Liver (tissue), 9 donors: ENCODE results near the gene EIF2AK3. TPM values are rescaled to one million over a fixed set of nuclear protein-coding genes. Genes with fewer than 3 reads are reported as not detected.

Source experiments
- DNase-seq: peaks from one replicate; pipeline ENCODE4 v3.0.0-alpha.2; 2017; ENCODE audit warnings: low spot score
- H3K27ac ChIP-seq, 2 donors: one replicate each; pipeline ENCODE4 v1.7.0; 2013; ENCODE audit warnings: inconsistent platforms in 2 of 2, low read length in 2 of 2, control low read depth in 1 of 2, low read depth in 1 of 2, mild to moderate bottlenecking in 1 of 2
- H3K27me3 ChIP-seq, 4 donors: one replicate each; pipeline versions ENCODE4 v1.6.1 to v1.7.0; 2013; ENCODE audit warnings: low read length in 3 of 4, inconsistent platforms in 1 of 4, mild to moderate bottlenecking in 1 of 4, moderate library complexity in 1 of 4; ENCODE audit not compliant: control insufficient read depth in 4 of 4, insufficient read depth in 4 of 4
- H3K36me3 ChIP-seq, 4 donors: one replicate each; pipeline versions ENCODE4 v1.6.1 to v1.7.0; 2013; ENCODE audit warnings: low read length in 3 of 4, mild to moderate bottlenecking in 3 of 4, low read depth in 1 of 4, moderate library complexity in 1 of 4; ENCODE audit not compliant: control insufficient read depth in 4 of 4, insufficient read depth in 3 of 4
- H3K4me1 ChIP-seq, 4 donors: one replicate each; pipeline versions ENCODE4 v1.6.1 to v1.7.0; 2013; ENCODE audit warnings: low read length in 3 of 4, mild to moderate bottlenecking in 3 of 4, moderate library complexity in 1 of 4; ENCODE audit not compliant: control insufficient read depth in 4 of 4, insufficient read depth in 4 of 4
- H3K4me3 ChIP-seq, 3 donors: one replicate each; pipeline versions ENCODE4 v1.6.1 to v1.7.0; 2013; ENCODE audit warnings: low read length in 3 of 3, control low read depth in 1 of 3, low read depth in 1 of 3, mild to moderate bottlenecking in 1 of 3
- H3K9ac ChIP-seq, 2 donors: one replicate each; pipeline ENCODE4 v1.7.0; 2013; ENCODE audit warnings: low read length in 2 of 2, mild to moderate bottlenecking in 2 of 2, moderate library complexity in 2 of 2, control low read depth in 1 of 2, low read depth in 1 of 2
- H3K9me3 ChIP-seq, 4 donors: one replicate each; pipeline versions ENCODE4 v1.6.1 to v1.7.0; 2013; ENCODE audit warnings: low read length in 3 of 4; ENCODE audit not compliant: control insufficient read depth in 4 of 4
- EGR1 ChIP-seq, 2 donors: IDR thresholded peaks; 2 replicates each; pipeline ENCODE4 v1.6.1; 2016 to 2018; ENCODE audit warnings: antibody characterized with exemption in 2 of 2, low read depth in 2 of 2
- FOXA2 ChIP-seq: IDR thresholded peaks from 2 replicates; pipeline ENCODE4 v1.6.1; 2016; ENCODE audit warnings: antibody characterized with exemption
- GABPA ChIP-seq, 2 donors: IDR thresholded peaks in 1 of 2; conservative IDR thresholded peaks in 1 of 2; 2 replicates each; pipeline ENCODE4 v1.6.1; 2016; ENCODE audit warnings: antibody characterized with exemption in 2 of 2, mild to moderate bottlenecking in 1 of 2, moderate library complexity in 1 of 2
- HNF4A ChIP-seq, 2 donors: conservative IDR thresholded peaks; 2 replicates each; pipeline ENCODE4 v1.6.1; 2016; ENCODE audit warnings: antibody characterized with exemption in 2 of 2, mild to moderate bottlenecking in 2 of 2
- HNF4G ChIP-seq: IDR thresholded peaks from 2 replicates; pipeline ENCODE4 v1.6.1; 2016; ENCODE audit warnings: antibody characterized with exemption
- JUND ChIP-seq, 2 donors: IDR thresholded peaks; 2 replicates each; pipeline ENCODE4 v1.6.1; 2016; ENCODE audit warnings: antibody characterized with exemption in 2 of 2
- NR2F2 ChIP-seq: IDR thresholded peaks from 2 replicates; pipeline ENCODE4 v1.6.1; 2016; ENCODE audit warnings: antibody characterized with exemption
- RAD21 ChIP-seq, 2 donors: IDR thresholded peaks; 2 replicates each; pipeline ENCODE4 v1.6.1; 2016; ENCODE audit warnings: antibody characterized with exemption in 2 of 2, mild to moderate bottlenecking in 2 of 2
- RXRA ChIP-seq, 2 donors: IDR thresholded peaks; 2 replicates each; pipeline ENCODE4 v1.6.1; 2017 to 2018; ENCODE audit warnings: antibody characterized with exemption in 2 of 2, mild to moderate bottlenecking in 1 of 2
- SP1 ChIP-seq: IDR thresholded peaks from 2 replicates; pipeline ENCODE4 v1.6.1; 2018; ENCODE audit warnings: antibody characterized with exemption, mild to moderate bottlenecking
- TAF1 ChIP-seq: conservative IDR thresholded peaks from 2 replicates; pipeline ENCODE4 v1.6.1; 2016; ENCODE audit warnings: antibody characterized with exemption, mild to moderate bottlenecking
- YY1 ChIP-seq: IDR thresholded peaks from 2 replicates; pipeline ENCODE4 v1.6.1; 2016; ENCODE audit warnings: antibody characterized with exemption, mild to moderate bottlenecking
- WGBS: extraction: QIAGEN DNeasy Blood & Tissue Kit; methylation state at CpG from one replicate; pipeline ENCODE4 v1.1.7; 2013; 5-methylcytosine and 5-hydroxymethylcytosine counted together
- polyA plus RNA-seq, 2 donors: library from polyadenylated mRNA; stranded (reverse) in 1 of 2; unstranded in 1 of 2; fragments of 200-250 nt in 1 of 2; fragments of >200 nt in 1 of 2; fragmentation: Nextera tagmentation in 1 of 2; extraction: Ambion mirVana in 1 of 2; gene quantifications; one replicate each; pipeline versions ENCODE4 v1.2.1 to v1.2.3, GENCODE V29; 2013 to 2015
- total RNA-seq, 2 donors: library from RNA; depleted of rRNA; stranded (reverse); fragments of >200 nt; gene quantifications; one replicate each; pipeline ENCODE4 v1.2.3, GENCODE V29; 2014
- TF ChIP-seq, protein P1 (sequence below): fragments of 150-350 bp; IDR thresholded peaks from 2 replicates; pipeline ENCODE4 v1.5.1; 2017; ENCODE audit warnings: improper control_type of control experiment, low read depth, low read length; ENCODE audit not compliant: missing input control
- TF ChIP-seq, protein P2 (sequence below): IDR thresholded peaks from 2 replicates; pipeline ENCODE4 v1.6.1; 2016; ENCODE audit warnings: antibody characterized with exemption
- TF ChIP-seq, protein P3 (sequence below): IDR thresholded peaks from 2 replicates; pipeline ENCODE4 v1.6.1; 2016; ENCODE audit warnings: antibody characterized with exemption
- TF ChIP-seq, protein P4 (sequence below): IDR thresholded peaks from 2 replicates; pipeline ENCODE4 v1.6.1; 2016; ENCODE audit warnings: antibody characterized with exemption
- TF ChIP-seq, protein P5 (sequence below): IDR thresholded peaks from 2 replicates; pipeline ENCODE4 v1.6.1; 2016; ENCODE audit warnings: antibody characterized with exemption, mild to moderate bottlenecking
- donor health status: healthy.
- donor health status: healthy.
- donor health status: healthy.
- donor health status: healthy.
- donor health status: healthy.

The EIF2AK3 gene
- total and polyA plus RNA-seq, 4 donors = 2.9 to 31.5 (median 9.2) TPM

DNA sequence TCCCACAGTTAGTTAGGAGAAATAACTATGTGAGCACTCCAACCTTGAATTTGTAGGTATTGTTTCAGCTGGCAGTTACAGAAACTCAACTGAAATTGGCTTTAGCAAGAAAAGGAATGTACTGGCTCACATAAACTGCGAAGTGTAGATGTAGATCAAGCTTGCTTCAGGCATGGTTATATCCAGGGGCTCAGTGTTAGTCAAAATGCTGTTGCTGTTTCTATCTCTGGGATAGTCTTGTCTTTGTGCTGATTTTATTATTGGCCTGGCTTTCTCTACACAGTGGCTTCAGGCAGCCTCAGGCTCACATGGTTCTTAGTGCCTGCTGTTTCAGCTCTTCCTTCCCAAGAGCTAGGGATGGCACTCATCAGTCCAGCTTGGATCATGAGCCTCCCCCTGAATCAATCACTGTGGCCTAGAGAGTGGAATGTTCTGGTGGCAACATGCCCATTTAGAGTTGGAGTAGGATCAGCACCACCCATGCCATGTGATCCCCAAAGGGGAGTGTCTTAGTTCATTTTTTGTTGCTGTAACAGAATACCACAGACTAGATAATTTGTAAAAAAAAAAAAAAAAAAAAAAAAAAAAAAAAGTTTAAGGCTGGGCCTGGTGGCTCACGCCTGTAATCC lies 105.7 kb downstream of the EIF2AK3 start:
- H3K27ac ChIP-seq = no peak overlapping the region
- no peak overlapping the region for H3K4me3 ChIP-seq
- DNase-seq = no peak
- H3K9me3 ChIP-seq = no peaks in the 10 kb centered on the region
- TF ChIP-seq, protein P1, sequence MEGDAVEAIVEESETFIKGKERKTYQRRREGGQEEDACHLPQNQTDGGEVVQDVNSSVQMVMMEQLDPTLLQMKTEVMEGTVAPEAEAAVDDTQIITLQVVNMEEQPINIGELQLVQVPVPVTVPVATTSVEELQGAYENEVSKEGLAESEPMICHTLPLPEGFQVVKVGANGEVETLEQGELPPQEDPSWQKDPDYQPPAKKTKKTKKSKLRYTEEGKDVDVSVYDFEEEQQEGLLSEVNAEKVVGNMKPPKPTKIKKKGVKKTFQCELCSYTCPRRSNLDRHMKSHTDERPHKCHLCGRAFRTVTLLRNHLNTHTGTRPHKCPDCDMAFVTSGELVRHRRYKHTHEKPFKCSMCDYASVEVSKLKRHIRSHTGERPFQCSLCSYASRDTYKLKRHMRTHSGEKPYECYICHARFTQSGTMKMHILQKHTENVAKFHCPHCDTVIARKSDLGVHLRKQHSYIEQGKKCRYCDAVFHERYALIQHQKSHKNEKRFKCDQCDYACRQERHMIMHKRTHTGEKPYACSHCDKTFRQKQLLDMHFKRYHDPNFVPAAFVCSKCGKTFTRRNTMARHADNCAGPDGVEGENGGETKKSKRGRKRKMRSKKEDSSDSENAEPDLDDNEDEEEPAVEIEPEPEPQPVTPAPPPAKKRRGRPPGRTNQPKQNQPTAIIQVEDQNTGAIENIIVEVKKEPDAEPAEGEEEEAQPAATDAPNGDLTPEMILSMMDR = no peak
- TF ChIP-seq HNF4G (no peak), YY1 (no peak), RAD21 (IDR thresholded peaks at IDR 0.05) (no peak), GABPA (IDR thresholded peaks at IDR 0.05 in 1 of 2, conservative IDR thresholded peaks at IDR 0.05 in 1 of 2) (no peak), HNF4A (conservative IDR thresholded peaks at IDR 0.05) (no peak), FOXA2 (no peak), SP1 (no peak), NR2F2 (no peak), EGR1 (IDR thresholded peaks at IDR 0.05; ENCODE audit: low read depth in 2 of 2) (no peak), RXRA (IDR thresholded peaks at IDR 0.05) (no peak), JUND (IDR thresholded peaks at IDR 0.05) (no peak)
- TF ChIP-seq, protein P2, sequence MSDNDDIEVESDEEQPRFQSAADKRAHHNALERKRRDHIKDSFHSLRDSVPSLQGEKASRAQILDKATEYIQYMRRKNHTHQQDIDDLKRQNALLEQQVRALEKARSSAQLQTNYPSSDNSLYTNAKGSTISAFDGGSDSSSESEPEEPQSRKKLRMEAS = no peak
- H3K36me3 ChIP-seq = no peaks in the 10 kb centered on the region
- no peaks in the 10 kb centered on the region for H3K27me3 ChIP-seq
- H3K9ac ChIP-seq = no peak overlapping the region
- no peaks in the 10 kb centered on the region for H3K4me1 ChIP-seq
- WGBS = 92% methylated on average over 2 of the region's 2 CpGs

DNA sequence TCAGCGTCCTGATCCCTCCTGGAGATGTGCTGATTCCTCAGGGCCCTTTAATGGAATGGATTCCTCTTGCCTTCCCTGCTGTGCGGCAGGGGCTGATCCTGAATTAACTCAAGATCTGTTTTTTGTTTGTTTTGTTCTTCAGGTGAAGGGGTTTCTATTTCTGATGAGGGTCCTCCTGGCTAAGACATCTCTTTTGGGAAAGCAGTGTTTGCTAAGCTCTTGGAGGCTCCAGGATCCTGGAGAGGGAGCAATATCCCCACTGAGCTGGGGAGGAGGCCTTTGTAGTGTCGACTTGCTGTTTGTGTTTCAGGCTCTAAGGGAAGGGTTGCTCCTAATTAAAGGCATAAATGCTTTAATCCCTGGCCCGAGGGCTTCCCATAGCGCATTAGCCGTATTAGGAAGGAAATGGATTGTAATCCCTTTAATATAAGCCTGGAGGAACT lies 109.5 kb downstream of the EIF2AK3 start:
- Histone ChIP-seq H3K9me3 (peaks cover 0 to 3% (median 0%) of the 10 kb centered on the region in 4 donors), H3K27me3 (no peaks in the 10 kb centered on the region), H3K9ac (no peak overlapping the region), H3K27ac (no peak overlapping the region), H3K4me3 (no peak overlapping the region), H3K4me1 (no peaks in the 10 kb centered on the region), H3K36me3 (no peaks in the 10 kb centered on the region)
- WGBS = 52% methylated on average over 6 of the region's 6 CpGs
- DNase-seq = no peak
- TF ChIP-seq FOXA2 (no peak), SP1 (no peak), HNF4A (conservative IDR thresholded peaks at IDR 0.05) (no peak), EGR1 (IDR thresholded peaks at IDR 0.05; ENCODE audit: low read depth in 2 of 2) (no peak), GABPA (IDR thresholded peaks at IDR 0.05 in 1 of 2, conservative IDR thresholded peaks at IDR 0.05 in 1 of 2) (no peak), HNF4G (no peak), TAF1 (no peak), YY1 (no peak)
- TF ChIP-seq, protein P2 = no peak
- TF ChIP-seq, protein P3, sequence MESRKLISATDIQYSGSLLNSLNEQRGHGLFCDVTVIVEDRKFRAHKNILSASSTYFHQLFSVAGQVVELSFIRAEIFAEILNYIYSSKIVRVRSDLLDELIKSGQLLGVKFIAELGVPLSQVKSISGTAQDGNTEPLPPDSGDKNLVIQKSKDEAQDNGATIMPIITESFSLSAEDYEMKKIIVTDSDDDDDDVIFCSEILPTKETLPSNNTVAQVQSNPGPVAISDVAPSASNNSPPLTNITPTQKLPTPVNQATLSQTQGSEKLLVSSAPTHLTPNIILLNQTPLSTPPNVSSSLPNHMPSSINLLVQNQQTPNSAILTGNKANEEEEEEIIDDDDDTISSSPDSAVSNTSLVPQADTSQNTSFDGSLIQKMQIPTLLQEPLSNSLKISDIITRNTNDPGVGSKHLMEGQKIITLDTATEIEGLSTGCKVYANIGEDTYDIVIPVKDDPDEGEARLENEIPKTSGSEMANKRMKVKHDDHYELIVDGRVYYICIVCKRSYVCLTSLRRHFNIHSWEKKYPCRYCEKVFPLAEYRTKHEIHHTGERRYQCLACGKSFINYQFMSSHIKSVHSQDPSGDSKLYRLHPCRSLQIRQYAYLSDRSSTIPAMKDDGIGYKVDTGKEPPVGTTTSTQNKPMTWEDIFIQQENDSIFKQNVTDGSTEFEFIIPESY = no peak
- TF ChIP-seq, protein P4, sequence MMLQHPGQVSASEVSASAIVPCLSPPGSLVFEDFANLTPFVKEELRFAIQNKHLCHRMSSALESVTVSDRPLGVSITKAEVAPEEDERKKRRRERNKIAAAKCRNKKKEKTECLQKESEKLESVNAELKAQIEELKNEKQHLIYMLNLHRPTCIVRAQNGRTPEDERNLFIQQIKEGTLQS = no peak
- TF ChIP-seq, protein P5, sequence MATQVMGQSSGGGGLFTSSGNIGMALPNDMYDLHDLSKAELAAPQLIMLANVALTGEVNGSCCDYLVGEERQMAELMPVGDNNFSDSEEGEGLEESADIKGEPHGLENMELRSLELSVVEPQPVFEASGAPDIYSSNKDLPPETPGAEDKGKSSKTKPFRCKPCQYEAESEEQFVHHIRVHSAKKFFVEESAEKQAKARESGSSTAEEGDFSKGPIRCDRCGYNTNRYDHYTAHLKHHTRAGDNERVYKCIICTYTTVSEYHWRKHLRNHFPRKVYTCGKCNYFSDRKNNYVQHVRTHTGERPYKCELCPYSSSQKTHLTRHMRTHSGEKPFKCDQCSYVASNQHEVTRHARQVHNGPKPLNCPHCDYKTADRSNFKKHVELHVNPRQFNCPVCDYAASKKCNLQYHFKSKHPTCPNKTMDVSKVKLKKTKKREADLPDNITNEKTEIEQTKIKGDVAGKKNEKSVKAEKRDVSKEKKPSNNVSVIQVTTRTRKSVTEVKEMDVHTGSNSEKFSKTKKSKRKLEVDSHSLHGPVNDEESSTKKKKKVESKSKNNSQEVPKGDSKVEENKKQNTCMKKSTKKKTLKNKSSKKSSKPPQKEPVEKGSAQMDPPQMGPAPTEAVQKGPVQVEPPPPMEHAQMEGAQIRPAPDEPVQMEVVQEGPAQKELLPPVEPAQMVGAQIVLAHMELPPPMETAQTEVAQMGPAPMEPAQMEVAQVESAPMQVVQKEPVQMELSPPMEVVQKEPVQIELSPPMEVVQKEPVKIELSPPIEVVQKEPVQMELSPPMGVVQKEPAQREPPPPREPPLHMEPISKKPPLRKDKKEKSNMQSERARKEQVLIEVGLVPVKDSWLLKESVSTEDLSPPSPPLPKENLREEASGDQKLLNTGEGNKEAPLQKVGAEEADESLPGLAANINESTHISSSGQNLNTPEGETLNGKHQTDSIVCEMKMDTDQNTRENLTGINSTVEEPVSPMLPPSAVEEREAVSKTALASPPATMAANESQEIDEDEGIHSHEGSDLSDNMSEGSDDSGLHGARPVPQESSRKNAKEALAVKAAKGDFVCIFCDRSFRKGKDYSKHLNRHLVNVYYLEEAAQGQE = no peak
- TF ChIP-seq, protein P1 = no peak
